Measurements from ENCODE around the gene CISTR. TPM values are rescaled to one million over a fixed set of nuclear protein-coding genes. Genes with fewer than 3 reads are reported as not detected.

CISTR gene
- not detected for polyA plus RNA-seq
- long read RNA-seq, donor 1: 0 reads
- long read RNA-seq, donor 2: 0 reads
- long read RNA-seq, donor 3: 0 reads
- long read RNA-seq, donor 4: 0 reads
- long read RNA-seq, donor 5: 0 reads
- long read RNA-seq, donor 6: 0 reads
- long read RNA-seq, donor 7: 0 reads
- long read RNA-seq, donor 8: 0 reads
- long read RNA-seq, donor 9: 0 reads
- long read RNA-seq, donor 10: 0 reads
- long read RNA-seq, donor 11: 0 reads

DNA sequence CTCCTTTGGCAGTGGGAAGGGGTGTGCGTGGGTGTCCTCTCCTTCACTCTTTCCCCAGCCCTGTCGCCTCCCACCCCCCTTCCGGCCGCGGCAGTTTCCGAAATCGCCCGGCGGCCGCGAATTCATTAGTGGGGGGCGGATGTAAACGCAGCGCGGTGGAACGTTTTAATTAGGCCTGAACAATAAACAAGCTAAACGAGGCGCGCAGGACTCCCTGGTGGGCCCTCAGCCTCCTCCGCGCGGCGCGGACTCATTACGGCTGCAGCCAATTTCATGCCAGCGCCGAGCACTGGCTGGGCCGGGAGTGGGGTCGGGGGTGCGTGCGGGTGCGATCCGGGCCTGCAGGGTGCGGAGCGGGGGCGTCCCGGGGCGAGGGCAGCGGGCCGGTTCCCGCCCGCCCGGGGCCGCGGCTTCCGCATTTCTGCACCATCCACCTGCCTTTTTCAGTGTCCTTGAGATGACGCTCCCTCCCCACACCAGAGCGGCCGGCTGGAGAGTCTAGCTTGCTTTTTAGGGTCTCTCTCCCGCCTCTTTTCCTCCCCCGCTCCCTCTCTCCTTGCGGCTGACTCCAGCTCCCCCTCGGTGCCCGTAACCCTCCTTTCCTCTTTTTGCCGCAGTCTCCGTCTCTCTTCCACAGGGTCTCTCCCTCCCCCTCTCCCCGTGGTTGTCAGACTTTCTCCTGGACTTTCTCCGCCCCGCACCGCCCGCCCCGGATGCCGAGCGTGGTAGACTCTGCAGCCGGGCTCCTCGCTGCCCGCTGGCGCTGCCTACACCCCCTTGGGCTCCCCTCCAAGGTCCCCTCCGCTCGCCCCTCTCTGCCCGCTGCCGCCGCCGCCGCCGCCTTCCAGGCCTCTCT, at the start of gene CISTR:
Gene CISTR (minus strand): TSS at position 644 of the 856 bp plus-strand sequence.
- no peaks in the 10 kb centered on the region for H3K36me3 ChIP-seq (ENCODE audit: control insufficient read depth, insufficient read depth, low read length)
- no peak within 1 kb of the TSS for H3K27ac ChIP-seq (ENCODE audit: low read length)
- peak within 1 kb of the TSS; percentile 42 for H3K4me3 ChIP-seq (ENCODE audit: low read length)
- DNase-seq: peak in 1 of 2 donors; percentile 43
- H3K9me3 ChIP-seq (ENCODE audit: control insufficient read depth, low read depth, low read length): peaks cover 5% of the 10 kb centered on the region
- peaks cover 92% of the 10 kb centered on the region for H3K27me3 ChIP-seq (ENCODE audit: control insufficient read depth, insufficient read depth, low read length)
- WGBS (ENCODE audit: insufficient coverage, low lambda C conversion rate): 0% methylated on average over 6 of the region's 76 CpGs
- H3K4me1 ChIP-seq (ENCODE audit: control insufficient read depth, insufficient read depth, low read length): peaks cover 9% of the 10 kb centered on the region

DNA sequence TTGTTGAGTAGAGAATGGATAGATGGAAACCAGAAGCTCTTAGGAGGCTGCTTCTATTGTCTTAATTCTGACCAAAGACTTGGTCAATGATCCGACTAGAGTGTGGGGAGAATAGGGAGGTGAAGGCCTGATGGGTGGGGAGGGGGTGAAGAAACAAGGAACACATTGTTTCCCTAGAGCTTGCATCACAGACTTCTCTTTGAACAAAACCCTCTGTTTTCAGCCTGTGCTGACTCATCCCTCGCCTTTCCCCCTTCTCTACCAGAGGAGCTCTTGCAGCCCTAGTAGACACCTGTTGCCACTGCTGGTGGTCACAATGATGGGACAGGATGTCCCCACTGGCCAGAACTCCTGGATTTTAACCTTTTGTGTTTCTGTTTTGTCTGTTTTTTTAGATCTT, 46.8 kb upstream of the CISTR start:
- Histone ChIP-seq H3K4me1 (ENCODE audit: control insufficient read depth, insufficient read depth, low read length) (no peaks in the 10 kb centered on the region), H3K27ac (ENCODE audit: low read length) (no peak overlapping the region), H3K27me3 (ENCODE audit: control insufficient read depth, insufficient read depth, low read length) (peaks cover 75% of the 10 kb centered on the region), H3K36me3 (ENCODE audit: control insufficient read depth, insufficient read depth, low read length) (no peaks in the 10 kb centered on the region), H3K9me3 (ENCODE audit: control insufficient read depth, low read depth, low read length) (no peaks in the 10 kb centered on the region), H3K4me3 (ENCODE audit: low read length) (no peak overlapping the region)
- WGBS (ENCODE audit: insufficient coverage, low lambda C conversion rate): no CpG with 5 or more reads among the region's 2 CpGs
- DNase-seq: peak in 1 of 2 donors; percentile 12

DNA sequence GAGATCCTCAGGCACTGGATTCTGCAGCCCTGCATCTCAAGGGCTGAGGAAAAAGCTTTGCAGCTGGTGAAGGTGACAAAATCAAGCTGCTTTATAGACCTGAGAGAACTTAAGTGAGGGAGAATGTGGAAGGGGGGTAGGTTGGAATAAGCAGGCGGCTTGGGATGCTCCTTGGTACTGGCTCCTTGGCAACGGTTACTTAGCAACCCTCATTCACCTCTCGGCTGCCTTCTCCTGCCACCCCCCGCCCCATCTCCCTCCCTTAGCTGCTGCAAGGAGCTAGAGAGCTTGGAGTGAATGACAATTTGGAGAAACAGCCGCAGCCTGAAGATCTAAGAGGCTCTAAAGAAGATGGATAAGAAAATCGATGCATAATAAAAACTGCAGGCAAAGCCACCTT, 44.1 kb upstream of the CISTR start:
- Histone ChIP-seq H3K9me3 (ENCODE audit: control insufficient read depth, low read depth, low read length) (no peaks in the 10 kb centered on the region), H3K27ac (ENCODE audit: low read length) (no peak overlapping the region), H3K36me3 (ENCODE audit: control insufficient read depth, insufficient read depth, low read length) (no peaks in the 10 kb centered on the region), H3K4me3 (ENCODE audit: low read length) (no peak overlapping the region), H3K27me3 (ENCODE audit: control insufficient read depth, insufficient read depth, low read length) (peaks cover 66% of the 10 kb centered on the region), H3K4me1 (ENCODE audit: control insufficient read depth, insufficient read depth, low read length) (no peaks in the 10 kb centered on the region)
- no peak for DNase-seq
- WGBS (ENCODE audit: insufficient coverage, low lambda C conversion rate): no CpG with 5 or more reads among the region's 6 CpGs

DNA sequence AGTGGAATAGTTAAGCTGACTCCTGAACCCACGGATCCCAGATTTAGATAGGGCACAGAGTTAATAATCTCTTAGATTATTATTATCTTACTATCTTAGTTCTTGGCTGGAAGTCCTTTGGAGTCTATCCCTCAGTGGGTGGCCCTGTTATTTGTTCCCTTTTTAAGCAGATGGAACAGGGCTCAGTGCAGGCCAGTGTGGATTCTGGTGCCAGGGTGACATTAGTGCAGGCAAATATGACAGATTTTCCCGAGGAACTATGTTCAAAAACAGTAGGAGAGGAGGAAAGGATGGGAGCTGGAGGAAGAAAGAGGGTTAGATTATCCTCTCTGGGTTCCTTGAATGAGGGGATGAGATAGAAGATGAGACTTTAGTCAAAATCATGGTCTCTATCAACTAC, 41.4 kb upstream of the CISTR start:
- DNase-seq: no peak
- Histone ChIP-seq H3K9me3 (ENCODE audit: control insufficient read depth, low read depth, low read length) (no peaks in the 10 kb centered on the region), H3K27me3 (ENCODE audit: control insufficient read depth, insufficient read depth, low read length) (peaks cover 63% of the 10 kb centered on the region), H3K27ac (ENCODE audit: low read length) (no peak overlapping the region), H3K4me1 (ENCODE audit: control insufficient read depth, insufficient read depth, low read length) (no peaks in the 10 kb centered on the region), H3K36me3 (ENCODE audit: control insufficient read depth, insufficient read depth, low read length) (no peaks in the 10 kb centered on the region), H3K4me3 (ENCODE audit: low read length) (no peak overlapping the region)
- 60% methylated on average over 2 of the region's 2 CpGs for WGBS (ENCODE audit: insufficient coverage, low lambda C conversion rate)

DNA sequence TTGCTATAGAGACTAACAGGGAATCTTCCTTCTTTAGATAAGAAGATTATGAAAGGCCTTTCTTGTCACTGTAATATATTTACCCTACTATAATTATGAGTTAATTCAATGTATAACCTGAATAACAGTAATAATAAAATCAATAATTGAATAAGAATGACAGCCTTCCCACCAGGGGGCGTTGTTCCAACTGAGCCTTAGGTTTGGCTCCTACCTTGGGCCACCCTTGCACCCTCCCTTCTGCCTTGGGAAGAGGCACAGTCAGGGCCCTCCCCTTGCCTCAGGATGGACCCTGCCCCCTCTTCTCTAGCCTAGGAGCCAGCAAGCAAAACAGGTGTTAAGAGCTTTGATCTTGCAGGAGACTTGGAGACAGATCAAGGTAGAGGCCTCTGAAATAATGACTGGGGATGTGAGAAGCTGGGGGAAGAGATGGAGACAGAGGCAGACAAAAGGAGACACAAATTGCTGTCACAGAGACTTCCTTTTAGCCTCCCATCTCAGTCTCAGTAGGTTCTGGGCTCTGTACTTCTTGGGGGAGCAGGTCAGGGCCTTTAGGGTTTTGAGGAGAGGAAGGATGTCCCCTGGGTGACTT, 40.1 kb upstream of the CISTR start:
- no CpG with 5 or more reads among the region's 1 CpG for WGBS (ENCODE audit: insufficient coverage, low lambda C conversion rate)

DNA sequence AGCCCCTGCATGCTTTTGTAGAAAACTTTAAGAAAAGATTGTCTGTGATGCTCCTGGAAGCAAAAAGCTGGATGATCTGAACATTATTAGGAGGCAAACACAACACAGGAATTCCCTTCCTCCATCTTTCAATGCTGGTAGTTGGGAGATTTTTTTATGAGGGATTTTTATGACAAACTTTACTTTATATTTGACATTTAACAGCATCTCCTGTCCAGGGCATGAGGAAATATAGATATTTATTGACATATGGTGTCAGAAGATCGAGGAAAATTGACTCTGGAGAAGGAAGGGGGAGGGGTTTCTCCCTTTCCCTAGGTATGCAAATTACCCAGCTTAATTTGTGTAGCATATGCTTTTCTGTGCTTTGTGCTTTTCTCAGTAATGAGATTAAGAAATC, 37.8 kb upstream of the CISTR start:
- whole genome bisulfite sequencing (ENCODE audit: insufficient coverage, low lambda C conversion rate): no CpG with 5 or more reads among the region's 1 CpG
- DNase-seq: no peak
- no peaks in the 10 kb centered on the region for H3K36me3 ChIP-seq (ENCODE audit: control insufficient read depth, insufficient read depth, low read length)
- H3K4me1 ChIP-seq (ENCODE audit: control insufficient read depth, insufficient read depth, low read length): no peaks in the 10 kb centered on the region
- no peak overlapping the region for H3K27ac ChIP-seq (ENCODE audit: low read length)
- no peaks in the 10 kb centered on the region for H3K9me3 ChIP-seq (ENCODE audit: control insufficient read depth, low read depth, low read length)
- H3K27me3 ChIP-seq (ENCODE audit: control insufficient read depth, insufficient read depth, low read length): peaks cover 48% of the 10 kb centered on the region
- H3K4me3 ChIP-seq (ENCODE audit: low read length): no peak overlapping the region

More for the DNA sequence above, 40.1 kb upstream of the CISTR start:
- DNase-seq: peak; percentile 29 to 31
- Histone ChIP-seq H3K4me1 (ENCODE audit: control insufficient read depth, insufficient read depth, low read length) (no peaks in the 10 kb centered on the region), H3K4me3 (ENCODE audit: low read length) (no peak overlapping the region), H3K9me3 (ENCODE audit: control insufficient read depth, low read depth, low read length) (no peaks in the 10 kb centered on the region), H3K27me3 (ENCODE audit: control insufficient read depth, insufficient read depth, low read length) (peaks cover 54% of the 10 kb centered on the region), H3K36me3 (ENCODE audit: control insufficient read depth, insufficient read depth, low read length) (no peaks in the 10 kb centered on the region), H3K27ac (ENCODE audit: low read length) (no peak overlapping the region)

DNA sequence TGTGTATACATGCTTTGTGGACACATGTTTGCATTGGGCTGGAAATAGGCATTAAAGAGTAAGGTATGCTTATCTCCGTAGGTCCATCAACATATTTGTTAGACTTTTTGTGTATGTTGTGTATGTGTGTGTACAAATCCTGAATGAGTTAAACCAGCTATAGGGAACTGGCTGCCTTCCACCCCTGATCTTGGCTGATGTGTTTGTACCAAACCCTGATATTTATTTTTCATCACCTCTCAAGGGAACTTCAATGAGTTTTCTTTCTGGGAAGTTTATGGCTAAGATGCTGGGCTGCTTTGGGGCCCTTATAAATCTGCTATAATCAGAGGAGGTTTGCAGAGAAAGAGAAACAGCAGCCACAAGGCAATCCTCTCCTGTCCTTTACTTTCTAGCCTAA, 37.1 kb upstream of the CISTR start:
- DNase-seq: no peak
- no peaks in the 10 kb centered on the region for H3K36me3 ChIP-seq (ENCODE audit: control insufficient read depth, insufficient read depth, low read length)
- no CpG with 5 or more reads among the region's 1 CpG for WGBS (ENCODE audit: insufficient coverage, low lambda C conversion rate)
- no peak overlapping the region for H3K4me3 ChIP-seq (ENCODE audit: low read length)
- H3K27ac ChIP-seq (ENCODE audit: low read length): no peak overlapping the region
- H3K27me3 ChIP-seq (ENCODE audit: control insufficient read depth, insufficient read depth, low read length): peaks cover 46% of the 10 kb centered on the region
- H3K9me3 ChIP-seq (ENCODE audit: control insufficient read depth, low read depth, low read length): no peaks in the 10 kb centered on the region
- no peaks in the 10 kb centered on the region for H3K4me1 ChIP-seq (ENCODE audit: control insufficient read depth, insufficient read depth, low read length)

DNA sequence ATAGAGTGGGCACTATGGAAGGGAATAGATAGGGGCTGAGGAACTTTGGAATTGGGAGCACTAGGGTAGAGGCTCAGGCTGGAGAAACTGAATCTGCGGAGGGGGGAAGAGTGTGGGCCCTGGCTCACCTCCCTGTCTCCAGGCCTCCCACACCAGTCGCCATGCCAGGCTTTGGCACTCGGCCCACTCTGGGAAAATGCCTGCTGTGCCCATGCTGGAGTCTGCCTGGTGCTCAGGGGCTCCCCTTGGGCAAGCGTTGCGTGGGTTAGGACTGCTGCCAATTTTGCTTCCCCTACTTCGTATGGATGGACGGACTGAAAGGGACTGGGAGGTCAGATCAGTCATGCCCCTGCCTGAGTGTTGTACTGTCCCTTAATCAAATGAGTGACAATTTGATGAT, 34.6 kb upstream of the CISTR start:
- Histone ChIP-seq H3K27me3 (ENCODE audit: control insufficient read depth, insufficient read depth, low read length) (peaks cover 51% of the 10 kb centered on the region), H3K4me3 (ENCODE audit: low read length) (no peak overlapping the region), H3K36me3 (ENCODE audit: control insufficient read depth, insufficient read depth, low read length) (no peaks in the 10 kb centered on the region), H3K27ac (ENCODE audit: low read length) (no peak overlapping the region), H3K9me3 (ENCODE audit: control insufficient read depth, low read depth, low read length) (no peaks in the 10 kb centered on the region), H3K4me1 (ENCODE audit: control insufficient read depth, insufficient read depth, low read length) (no peaks in the 10 kb centered on the region)
- DNase-seq: no peak
- no CpG with 5 or more reads among the region's 7 CpGs for WGBS (ENCODE audit: insufficient coverage, low lambda C conversion rate)

DNA sequence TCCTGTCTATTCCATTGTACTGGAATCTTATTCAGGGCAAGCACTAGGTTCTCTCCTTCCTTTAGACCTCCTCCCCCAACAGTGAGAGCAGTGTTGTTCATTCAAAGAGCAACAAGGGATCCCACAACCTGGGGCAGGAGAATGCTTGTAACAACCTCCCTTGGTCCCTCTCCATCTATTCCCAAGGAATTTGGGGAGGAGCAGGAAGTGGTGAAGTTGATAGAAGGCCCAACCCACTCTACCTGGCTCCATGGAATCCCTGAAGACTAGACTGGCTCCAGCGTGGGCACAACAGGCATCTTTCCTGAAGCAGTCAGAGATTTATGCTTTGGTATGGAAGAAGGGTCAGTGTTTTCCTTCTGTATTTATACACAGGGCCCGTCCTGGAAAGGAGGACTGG, 33.4 kb upstream of the CISTR start:
- Histone ChIP-seq H3K27ac (ENCODE audit: low read length) (no peak overlapping the region), H3K4me1 (ENCODE audit: control insufficient read depth, insufficient read depth, low read length) (no peaks in the 10 kb centered on the region), H3K9me3 (ENCODE audit: control insufficient read depth, low read depth, low read length) (no peaks in the 10 kb centered on the region), H3K4me3 (ENCODE audit: low read length) (no peak overlapping the region), H3K36me3 (ENCODE audit: control insufficient read depth, insufficient read depth, low read length) (no peaks in the 10 kb centered on the region), H3K27me3 (ENCODE audit: control insufficient read depth, insufficient read depth, low read length) (peaks cover 60% of the 10 kb centered on the region)
- no peak for DNase-seq
- no CpG with 5 or more reads among the region's 2 CpGs for WGBS (ENCODE audit: insufficient coverage, low lambda C conversion rate)

DNA sequence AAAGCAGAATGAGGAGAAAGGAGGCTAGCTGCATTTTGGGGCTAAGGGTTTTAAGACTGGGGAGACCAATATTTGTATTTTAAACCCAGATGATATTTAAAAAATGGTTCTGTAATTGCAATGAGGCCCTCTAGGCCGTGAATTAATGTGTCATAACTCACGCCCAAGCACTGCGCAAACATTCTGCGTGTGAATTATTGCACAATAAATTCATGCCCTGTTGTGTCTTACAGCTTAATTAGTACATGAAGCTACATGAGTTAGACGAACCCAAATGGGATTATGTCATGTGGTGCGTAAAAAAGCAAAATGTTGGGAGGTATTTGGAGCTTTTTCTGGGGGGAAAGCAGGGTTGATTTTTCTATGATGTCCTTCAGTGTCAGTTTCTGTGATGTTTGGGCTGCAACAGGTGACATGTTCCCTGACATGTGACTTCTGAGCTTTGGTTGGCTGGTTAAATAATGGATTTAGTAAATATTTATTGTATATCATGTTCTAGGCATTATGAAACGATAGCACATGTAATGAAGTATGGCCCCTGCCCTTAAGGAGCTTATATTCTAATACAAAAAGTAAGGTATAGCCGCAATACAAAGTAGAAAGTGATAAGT, 30.4 kb upstream of the CISTR start:
- Histone ChIP-seq H3K9me3 (ENCODE audit: control insufficient read depth, low read depth, low read length) (no peaks in the 10 kb centered on the region), H3K4me1 (ENCODE audit: control insufficient read depth, insufficient read depth, low read length) (no peaks in the 10 kb centered on the region), H3K36me3 (ENCODE audit: control insufficient read depth, insufficient read depth, low read length) (no peaks in the 10 kb centered on the region), H3K4me3 (ENCODE audit: low read length) (no peak overlapping the region), H3K27me3 (ENCODE audit: control insufficient read depth, insufficient read depth, low read length) (peaks cover 68% of the 10 kb centered on the region), H3K27ac (ENCODE audit: low read length) (no peak overlapping the region)
- 67% methylated on average over 2 of the region's 8 CpGs for WGBS (ENCODE audit: insufficient coverage, low lambda C conversion rate)
- no peak for DNase-seq

All from large intestine (tissue), 12 donors.